Activated T-helper 2 cell treated with anti-CD3 and anti-CD28 coated beads, Interferon-gamma antibody, Interleukin-2, Interleukin-4, amounts not matched to agents 10 μg/mL and 5 μg/mL and 100 μg/mL, durations not matched to agents 14 hours and 24 hours and 36 hours (primary cell): ENCODE data around the gene TMEM50B. TPM values are rescaled to one million over a fixed set of nuclear protein-coding genes. Genes with fewer than 3 reads are reported as not detected.

Source experiments
- DNase-seq: peaks from one replicate; pipeline ENCODE4 v3.0.0; 2021; ENCODE audit warnings: low spot score
- H3K27ac Mint-ChIP-seq: one replicate; pipeline ENCODE4 v1.8.0; 2021; ENCODE audit warnings: mixed read lengths
- H3K27me3 Mint-ChIP-seq: one replicate; pipeline ENCODE4 v1.8.0; 2021; ENCODE audit warnings: low read depth, mixed read lengths
- H3K36me3 Mint-ChIP-seq: one replicate; pipeline ENCODE4 v1.8.0; 2021; ENCODE audit warnings: low read depth, mixed read lengths
- H3K4me1 Mint-ChIP-seq: one replicate; pipeline ENCODE4 v1.8.0; 2021; ENCODE audit warnings: low read depth, mixed read lengths
- H3K4me3 Mint-ChIP-seq: one replicate; pipeline ENCODE4 v1.8.0; 2021; ENCODE audit warnings: low read depth, mild to moderate bottlenecking, moderate library complexity, mixed read lengths
- H3K9me3 Mint-ChIP-seq: one replicate; pipeline ENCODE4 v1.8.0; 2021; ENCODE audit warnings: mixed read lengths
- intact Hi-C: fragments of 100-400 bp; cut with micrococcal nuclease; formaldehyde crosslinking; loops from one replicate; pipeline ENCODE4 v1.15.1; 2023
- total RNA-seq: library from RNA; stranded (reverse); gene quantifications from 2 replicates; pipeline ENCODE4 v1.2.3, GENCODE V29; 2022

TMEM50B gene
- total RNA-seq, 1 donor from 2014 or later = 16.5 TPM

DNA sequence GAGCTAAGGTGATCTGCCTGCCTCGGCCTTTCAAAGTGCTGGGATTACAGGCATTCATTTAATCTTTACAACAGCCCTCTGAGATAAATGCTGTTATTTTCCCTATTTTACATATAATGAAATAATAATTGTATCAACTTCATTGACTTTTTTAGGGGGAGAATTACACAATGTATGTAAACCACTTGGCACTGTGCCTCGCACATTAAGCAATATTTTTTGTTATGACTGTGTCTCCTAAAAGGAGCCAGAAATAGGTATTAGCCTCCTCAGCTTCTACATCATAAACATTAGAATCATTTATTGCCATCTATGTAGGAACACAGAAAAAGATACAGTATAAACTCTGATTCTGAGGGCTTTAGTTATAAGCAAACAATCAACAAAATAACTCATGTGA, 12.8 kb upstream of the TMEM50B start:
- Mint-ChIP-seq H3K4me3 (no peak overlapping the region), H3K36me3 (no peaks in the 10 kb centered on the region), H3K4me1 (peaks cover 9% of the 10 kb centered on the region), H3K27ac (no peak overlapping the region), H3K9me3 (no peaks in the 10 kb centered on the region), H3K27me3 (peaks cover 13% of the 10 kb centered on the region)
- intact Hi-C loops = loop anchor here (5.0 kb wide), 1 partner anchor 150 kb away; the partner anchor contains the start of genes CRYZL1 and ITSN1
- DNase-seq = no peak

DNA sequence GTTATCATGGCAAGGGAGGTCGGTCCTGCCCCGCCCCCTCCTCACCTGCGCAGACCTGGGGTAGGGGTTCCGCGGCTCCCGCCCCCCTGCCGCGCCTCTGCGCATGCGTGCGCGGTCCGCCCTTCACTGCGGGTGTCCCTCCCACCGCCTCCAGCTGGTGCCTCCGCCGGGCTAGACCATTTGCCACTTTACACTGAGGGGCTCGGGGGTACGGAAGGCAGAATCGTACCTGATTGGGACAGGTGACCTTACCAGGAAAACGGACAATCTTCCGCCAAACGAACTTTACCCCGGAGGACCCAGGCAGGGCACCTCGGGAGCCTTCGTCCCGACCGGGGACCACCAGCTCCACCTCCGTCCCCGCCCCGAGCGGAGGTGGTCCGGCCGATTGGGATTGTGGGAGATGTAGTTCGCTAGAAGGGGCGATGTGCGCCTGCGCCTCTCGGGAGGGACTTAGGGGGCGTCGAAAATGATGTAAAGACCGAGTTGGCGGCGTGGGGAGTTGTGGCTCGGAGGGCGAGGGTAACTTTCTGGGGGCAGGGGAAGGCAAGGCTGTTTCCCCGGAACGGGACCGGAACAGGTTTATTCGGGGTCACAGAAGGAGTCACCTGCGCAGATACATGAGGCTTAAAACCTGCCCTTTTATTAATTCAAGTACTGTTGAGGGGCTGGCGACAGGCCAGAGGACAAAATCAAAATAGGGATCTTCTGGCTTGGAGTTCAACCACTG, 11.8 kb upstream of the TMEM50B start, which contains the start of gene DNAJC28:
Gene DNAJC28 (minus strand): TSS at position 344 of the 730 bp plus-strand sequence. CDS start 2,323 bp downstream, outside the sequence.
- Mint-ChIP-seq H3K4me3 (peak within 1 kb of the TSS; percentile 98), H3K27ac (peak within 1 kb of the TSS; percentile 94), H3K27me3 (peaks cover 12% of the 10 kb centered on the region), H3K9me3 (no peaks in the 10 kb centered on the region), H3K36me3 (no peaks in the 10 kb centered on the region), H3K4me1 (peaks cover 9% of the 10 kb centered on the region)
- DNase-seq = peak; percentile 90
- intact Hi-C loops = loop anchor here (1.0 to 5.0 kb wide), 3 partner anchors 11 to 151 kb away; partner anchors contain the start of genes CRYZL1, GART, ITSN1 and SON

DNA sequence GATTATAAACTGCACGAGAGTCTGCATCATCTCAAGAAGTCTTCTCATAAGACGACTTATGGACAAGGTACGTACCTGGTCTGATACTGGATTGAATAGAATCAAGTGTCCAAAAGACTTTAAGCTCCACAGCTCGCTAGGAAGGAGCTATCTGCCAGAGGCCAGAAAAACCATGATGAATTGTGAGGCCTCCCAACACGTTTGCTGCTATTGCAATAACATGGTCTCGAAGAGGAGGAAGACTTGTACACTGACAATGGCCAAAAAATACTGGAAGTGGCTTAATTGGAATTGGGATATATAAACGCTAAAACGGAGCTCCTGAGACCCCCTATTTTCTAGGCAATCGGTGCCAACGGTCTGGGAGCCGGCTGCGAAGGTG, 11.2 kb upstream of the TMEM50B start:
- DNase-seq = no peak
- Mint-ChIP-seq H3K27me3 (peaks cover 7% of the 10 kb centered on the region), H3K36me3 (no peaks in the 10 kb centered on the region), H3K27ac (peak overlapping the region; percentile 70), H3K4me3 (peak overlapping the region; percentile 98), H3K4me1 (peaks cover 9% of the 10 kb centered on the region), H3K9me3 (no peaks in the 10 kb centered on the region)
- intact Hi-C loops = loop anchor here (1.0 to 5.0 kb wide), 3 partner anchors 11 to 151 kb away; partner anchors contain the start of genes CRYZL1, GART, ITSN1 and SON

DNA sequence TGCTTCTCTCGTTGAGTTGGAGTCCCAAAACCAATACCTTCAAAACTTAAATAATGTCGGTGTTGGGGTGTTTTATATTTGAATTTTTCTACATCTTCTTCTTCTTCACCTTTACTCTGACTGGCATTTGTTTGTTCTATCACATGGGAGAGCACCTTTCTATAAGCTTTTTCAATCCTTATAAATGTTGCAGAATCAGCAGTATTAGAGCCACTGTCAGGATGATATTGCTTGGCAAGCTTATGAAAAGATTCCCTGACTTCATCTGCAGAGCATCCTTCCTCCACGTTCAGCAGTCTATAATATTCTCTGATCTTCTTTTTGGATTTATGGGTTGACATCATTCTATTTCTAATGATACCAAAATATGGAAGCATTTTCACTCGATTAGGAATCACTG, 9.2 kb upstream of the TMEM50B start:
- peaks cover 7% of the 10 kb centered on the region for H3K27me3 Mint-ChIP-seq
- H3K9me3 Mint-ChIP-seq = no peaks in the 10 kb centered on the region
- DNase-seq = no peak
- intact Hi-C loops = no loop called here
- H3K4me1 Mint-ChIP-seq = peaks cover 9% of the 10 kb centered on the region
- H3K36me3 Mint-ChIP-seq = no peaks in the 10 kb centered on the region
- no peak overlapping the region for H3K4me3 Mint-ChIP-seq
- no peak overlapping the region for H3K27ac Mint-ChIP-seq

DNA sequence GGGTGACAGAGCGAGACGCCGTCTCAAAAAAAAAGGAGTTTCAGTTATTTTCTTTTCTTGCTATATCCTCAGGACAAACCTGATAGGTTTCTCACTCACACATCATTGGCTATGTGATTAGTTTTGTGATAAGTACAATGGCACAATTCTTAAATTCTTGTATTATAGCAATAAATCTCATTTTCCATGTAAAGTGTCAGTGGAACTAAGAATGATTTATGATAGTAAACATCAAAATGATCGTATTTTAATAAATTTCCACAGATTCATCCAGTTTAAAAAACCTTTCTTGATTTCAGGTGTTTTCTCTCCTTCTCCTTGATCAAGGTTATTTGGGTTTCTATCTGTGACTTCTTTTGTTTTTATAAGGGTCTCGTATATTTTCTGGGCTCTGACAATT, 8.2 kb upstream of the TMEM50B start:
- Mint-ChIP-seq H3K36me3 (no peaks in the 10 kb centered on the region), H3K9me3 (no peaks in the 10 kb centered on the region), H3K27ac (no peak overlapping the region), H3K27me3 (peaks cover 7% of the 10 kb centered on the region), H3K4me1 (peaks cover 9% of the 10 kb centered on the region), H3K4me3 (no peak overlapping the region)
- intact Hi-C loops = no loop called here
- DNase-seq = no peak

DNA sequence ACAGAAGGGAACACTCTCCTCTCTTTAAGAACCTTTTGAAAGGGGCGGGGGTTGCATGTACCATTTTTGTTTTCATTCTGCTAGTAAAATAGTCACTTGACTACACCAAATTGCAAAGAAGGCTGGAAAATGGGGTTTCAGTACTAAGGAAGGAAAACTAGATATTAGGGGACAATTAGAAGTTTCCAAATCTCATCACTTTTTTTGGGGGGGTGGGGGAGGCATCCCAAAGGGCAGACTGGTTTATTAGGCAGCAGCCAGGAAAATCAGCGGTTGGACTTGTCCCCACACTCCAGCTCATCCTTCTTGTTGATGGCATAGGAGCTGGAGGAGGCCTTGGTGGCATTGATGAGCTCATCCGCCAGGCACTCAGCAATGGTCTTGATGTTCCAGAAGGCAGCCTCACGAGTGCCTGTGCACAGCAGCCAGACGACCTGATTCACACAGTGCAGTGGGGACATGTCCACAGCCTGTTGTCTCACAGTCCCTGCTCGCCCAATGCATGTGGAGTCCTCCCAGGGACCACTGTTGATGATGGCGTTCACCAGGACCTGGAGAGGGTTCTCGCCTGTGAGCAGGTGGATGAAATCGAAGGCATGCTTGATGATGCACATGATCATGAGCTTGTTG, 1.7 kb upstream of the TMEM50B start:
- no peaks in the 10 kb centered on the region for H3K36me3 Mint-ChIP-seq
- no peaks in the 10 kb centered on the region for H3K27me3 Mint-ChIP-seq
- peak overlapping the region; percentile 57 for H3K4me3 Mint-ChIP-seq
- DNase-seq = no peak
- peaks cover 8% of the 10 kb centered on the region for H3K4me1 Mint-ChIP-seq
- intact Hi-C loops = loop anchor here (5.0 kb wide), 1 partner anchor 106 kb away; the partner anchor contains the start of gene DONSON
- no peaks in the 10 kb centered on the region for H3K9me3 Mint-ChIP-seq
- H3K27ac Mint-ChIP-seq = no peak overlapping the region

DNA sequence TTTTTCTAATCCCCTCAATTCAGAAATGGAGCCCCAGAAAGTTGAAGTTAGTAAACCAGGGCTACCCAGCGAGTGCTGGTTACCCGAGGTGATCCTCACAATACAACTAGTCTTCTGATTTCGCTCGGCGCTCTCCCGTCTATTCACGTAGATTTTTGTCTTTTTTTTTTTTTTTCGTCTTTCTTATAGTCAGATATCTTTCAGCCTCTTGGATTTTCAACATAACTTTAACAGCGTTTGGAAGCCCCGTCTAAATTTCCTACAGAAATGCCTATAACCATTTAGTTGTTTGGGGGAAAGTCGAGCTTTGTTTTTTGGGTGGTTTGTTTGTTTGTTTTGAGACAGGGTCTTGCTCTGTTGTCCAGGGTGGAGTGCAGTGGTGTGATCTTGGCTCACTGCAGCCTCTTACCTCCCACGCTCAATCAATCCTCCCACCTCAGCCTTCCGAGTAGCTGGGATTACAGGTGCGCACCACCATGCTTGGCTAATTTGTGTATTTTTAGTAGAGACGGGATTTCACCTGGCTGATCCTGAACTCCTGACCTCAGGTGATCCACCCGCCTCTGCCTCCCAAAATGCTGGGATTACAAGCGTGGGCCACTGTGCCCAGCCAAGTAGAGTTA, 818 bp upstream of the TMEM50B start:
- Mint-ChIP-seq H3K27me3 (no peaks in the 10 kb centered on the region), H3K27ac (peak overlapping the region; percentile 88), H3K36me3 (no peaks in the 10 kb centered on the region), H3K9me3 (no peaks in the 10 kb centered on the region), H3K4me3 (peak overlapping the region; percentile 94), H3K4me1 (peaks cover 8% of the 10 kb centered on the region)
- no peak for DNase-seq
- intact Hi-C loops = loop anchor here (1.0 to 5.0 kb wide), 3 partner anchors 11 to 107 kb away; partner anchors contain the start of genes DNAJC28, DONSON and GART

GRCh38 chr21:33478935-33479678, 667 bp downstream of the TMEM50B start:
- Mint-ChIP-seq H3K9me3 (no peaks in the 10 kb centered on the region), H3K4me1 (peaks cover 8% of the 10 kb centered on the region), H3K27ac (peak overlapping the region; percentile 44), H3K27me3 (no peaks in the 10 kb centered on the region), H3K4me3 (peak overlapping the region; percentile 84), H3K36me3 (no peaks in the 10 kb centered on the region)
- DNase-seq = peak; percentile 26
- intact Hi-C loops = loop anchor here (1.0 kb wide), 1 partner anchor 162 kb away; the partner anchor contains the start of gene CRYZL1

DNA sequence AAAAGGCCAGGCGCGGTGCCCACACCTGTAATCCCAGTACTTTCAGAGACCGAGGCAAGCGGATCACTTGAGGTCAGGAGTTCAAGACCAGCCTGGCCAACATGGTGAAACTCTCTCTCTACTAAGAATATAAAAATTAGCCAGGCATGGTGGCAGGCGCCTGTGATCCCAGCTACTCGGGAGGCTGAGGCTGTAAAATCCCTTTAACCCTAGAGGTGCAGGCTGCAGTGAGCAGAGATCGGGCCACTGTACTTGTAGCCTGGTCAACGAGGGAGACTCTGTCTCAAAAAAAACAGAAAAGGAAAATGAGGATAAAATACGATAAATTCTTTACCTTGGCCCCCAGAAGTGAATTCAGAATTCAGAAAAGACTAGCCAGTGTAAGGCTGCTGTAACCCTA, 1.6 kb downstream of the TMEM50B start:
- Mint-ChIP-seq H3K4me1 (peaks cover 8% of the 10 kb centered on the region), H3K27me3 (no peaks in the 10 kb centered on the region), H3K9me3 (no peaks in the 10 kb centered on the region), H3K27ac (peak overlapping the region; percentile 44), H3K36me3 (peaks cover 4% of the 10 kb centered on the region), H3K4me3 (peak overlapping the region; percentile 84)
- intact Hi-C loops = loop anchor here (1.0 kb wide), 1 partner anchor 163 kb away; the partner anchor contains the start of gene CRYZL1
- DNase-seq = no peak

DNA sequence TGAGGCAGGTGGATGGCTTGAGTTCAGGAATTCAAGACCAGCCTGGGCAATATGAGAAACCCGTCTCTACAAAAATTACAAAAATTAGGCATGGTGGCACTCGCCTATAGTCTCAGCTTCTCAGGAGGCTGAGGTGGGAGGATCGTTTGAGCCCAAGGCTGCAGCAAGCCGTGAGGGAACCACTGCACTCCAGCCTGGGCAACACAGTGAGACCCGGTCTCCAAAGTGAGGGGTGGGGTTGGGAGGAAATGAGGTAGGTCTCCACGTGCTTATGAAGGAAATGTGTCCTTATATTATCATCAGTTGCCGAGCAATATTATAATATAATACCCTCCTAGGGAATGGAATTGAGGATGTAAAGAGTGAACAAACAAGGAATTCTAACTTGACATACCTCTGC, 2.7 kb downstream of the TMEM50B start:
- H3K36me3 Mint-ChIP-seq = peaks cover 4% of the 10 kb centered on the region
- no peaks in the 10 kb centered on the region for H3K27me3 Mint-ChIP-seq
- H3K4me3 Mint-ChIP-seq = peak overlapping the region; percentile 26
- DNase-seq = no peak
- H3K9me3 Mint-ChIP-seq = no peaks in the 10 kb centered on the region
- H3K27ac Mint-ChIP-seq = no peak overlapping the region
- intact Hi-C loops = no loop called here
- peaks cover 8% of the 10 kb centered on the region for H3K4me1 Mint-ChIP-seq

DNA sequence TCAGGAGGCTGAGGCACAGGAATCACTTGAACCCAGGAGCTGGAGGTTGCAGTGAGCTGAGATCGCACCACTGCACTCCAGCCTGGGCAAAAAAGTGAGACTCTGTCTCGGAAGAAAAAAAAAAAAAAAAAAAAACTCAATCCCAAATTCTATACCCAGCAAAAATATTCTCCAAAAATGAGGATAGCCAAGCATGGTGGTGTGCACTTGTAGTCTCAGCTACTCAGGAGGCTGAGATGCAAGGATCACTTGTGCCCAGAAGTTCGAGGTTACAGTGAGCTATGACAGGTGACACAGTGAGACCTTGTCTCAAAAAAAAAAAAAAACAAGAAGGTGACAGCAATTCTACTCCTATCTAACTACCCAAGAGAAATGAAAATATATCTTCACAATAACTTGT, 6.4 kb downstream of the TMEM50B start:
- no peak for DNase-seq
- intact Hi-C loops = no loop called here
- Mint-ChIP-seq H3K4me3 (no peak overlapping the region), H3K4me1 (peaks cover 2% of the 10 kb centered on the region), H3K27ac (no peak overlapping the region), H3K36me3 (peaks cover 4% of the 10 kb centered on the region), H3K27me3 (no peaks in the 10 kb centered on the region), H3K9me3 (no peaks in the 10 kb centered on the region)

- Mint-ChIP-seq H3K4me3 (no peak overlapping the region), H3K9me3 (no peaks in the 10 kb centered on the region), H3K4me1 (peaks cover 1% of the 10 kb centered on the region), H3K27ac (no peak overlapping the region), H3K36me3 (peaks cover 4% of the 10 kb centered on the region), H3K27me3 (no peaks in the 10 kb centered on the region)
- no peak for DNase-seq
- intact Hi-C loops = no loop called here
These were observed 9.1 kb downstream of the TMEM50B start for GRCh38 chr21:33470701-33471100.
